ENCODE results near the gene SELENON.

GRCh38 chr1:25782608-25783201 is 17.3 kb upstream of the SELENON start:
- TF ChIP-seq CTCF (IDR thresholded peaks at IDR 0.05) (no peak), POLR2A (IDR thresholded peaks at IDR 0.05) (no peak)
